Epithelial cell of esophagus (primary cell): Measurements from ENCODE around the gene FIBCD1.

ENCODE experiments used
- DNase-seq: peaks from one replicate; pipeline ENCODE4 v3.0.0; 2010; ENCODE audit warnings: low read depth
- H3K4me3 ChIP-seq: 2 replicates; pipeline ENCODE4 v1.5.1; 2011; ENCODE audit warnings: mild to moderate bottlenecking, low read length, control low read depth
- CTCF ChIP-seq: IDR thresholded peaks from 2 replicates; pipeline ENCODE4 v1.5.1; 2011; ENCODE audit warnings: low read depth, mild to moderate bottlenecking, low read length, control low read depth, inconsistent platforms; ENCODE audit not compliant: insufficient read depth; ENCODE audit errors: missing control alignments

Gene FIBCD1

GRCh38 chr9:130945173-130945572, 6.1 kb upstream of the FIBCD1 start:
- no peak for DNase-seq
- TF ChIP-seq CTCF, result no peak
- no peak overlapping the region for H3K4me3 ChIP-seq

GRCh38 chr9:130944510-130945058, 5.5 kb upstream of the FIBCD1 start:
- H3K4me3 ChIP-seq, result no peak overlapping the region
- TF ChIP-seq CTCF, result no peak
- DNase-seq, result no peak

DNA sequence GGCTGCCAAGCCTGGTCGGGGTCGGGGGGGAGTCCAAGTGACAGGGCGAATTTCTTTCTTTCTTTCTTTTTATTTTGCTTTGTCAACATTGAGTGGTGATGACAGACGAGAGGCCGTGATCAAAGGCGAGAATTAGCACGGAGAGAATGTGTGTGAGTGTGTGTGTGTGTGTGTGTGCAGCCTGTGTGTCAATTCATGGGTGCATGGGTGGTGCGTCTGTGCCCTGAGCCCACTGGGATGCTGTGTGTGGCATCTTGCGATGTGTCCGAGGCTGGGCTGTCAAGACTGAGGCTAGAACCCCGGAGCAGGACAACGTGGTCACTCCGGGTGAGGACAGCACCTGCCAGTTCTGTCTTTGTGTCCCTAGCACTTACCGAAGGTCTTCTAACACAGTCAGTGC, 4.7 kb upstream of the FIBCD1 start:
- DNase-seq, result no peak
- no peak overlapping the region for H3K4me3 ChIP-seq
- TF ChIP-seq CTCF, result no peak

GRCh38 chr9:130943221-130943620, 4.2 kb upstream of the FIBCD1 start:
- H3K4me3 ChIP-seq, result no peak overlapping the region
- DNase-seq, result no peak
- TF ChIP-seq CTCF, result no peak

DNA sequence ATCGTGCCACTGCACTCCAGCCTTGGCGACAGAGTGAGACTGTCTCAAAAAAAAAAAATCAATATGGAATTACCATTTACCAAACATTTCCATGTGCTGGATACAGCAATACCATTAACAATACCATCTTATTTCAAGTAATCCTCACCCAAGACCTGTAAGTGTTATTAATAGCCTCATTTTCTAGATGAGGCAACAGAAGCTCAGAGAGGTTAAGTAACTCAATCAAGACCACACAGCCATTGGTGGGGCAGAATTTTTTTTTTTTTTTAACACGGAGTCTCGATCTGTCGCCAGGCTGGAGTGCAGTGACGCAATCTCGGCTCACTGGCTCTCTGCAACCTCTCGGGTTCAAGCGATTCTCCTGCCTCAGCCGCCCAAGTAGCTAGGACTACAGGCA, 3.6 kb upstream of the FIBCD1 start:
- no peak for TF ChIP-seq CTCF
- no peak overlapping the region for H3K4me3 ChIP-seq
- DNase-seq, result no peak

DNA sequence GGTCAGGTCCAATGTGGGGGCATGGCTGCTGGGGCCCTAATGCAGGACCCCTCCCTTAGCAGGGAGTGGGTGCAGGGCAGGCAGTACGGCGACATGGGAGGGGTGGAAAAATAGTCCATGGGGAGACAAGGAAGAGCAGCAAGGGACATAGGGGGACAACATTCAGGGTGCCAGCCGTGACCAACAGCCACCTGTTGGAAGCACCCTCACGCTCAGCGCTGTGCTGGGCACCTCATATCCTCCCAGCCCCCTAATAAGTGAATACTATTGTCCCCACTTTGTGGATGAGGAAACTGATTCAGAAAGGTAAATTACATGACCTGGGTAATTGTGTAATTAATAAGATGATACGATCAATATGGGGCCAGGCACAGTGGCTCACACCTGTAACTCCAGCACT, 3.0 kb upstream of the FIBCD1 start:
- no peak overlapping the region for H3K4me3 ChIP-seq
- TF ChIP-seq CTCF, result no peak
- DNase-seq, result no peak

DNA sequence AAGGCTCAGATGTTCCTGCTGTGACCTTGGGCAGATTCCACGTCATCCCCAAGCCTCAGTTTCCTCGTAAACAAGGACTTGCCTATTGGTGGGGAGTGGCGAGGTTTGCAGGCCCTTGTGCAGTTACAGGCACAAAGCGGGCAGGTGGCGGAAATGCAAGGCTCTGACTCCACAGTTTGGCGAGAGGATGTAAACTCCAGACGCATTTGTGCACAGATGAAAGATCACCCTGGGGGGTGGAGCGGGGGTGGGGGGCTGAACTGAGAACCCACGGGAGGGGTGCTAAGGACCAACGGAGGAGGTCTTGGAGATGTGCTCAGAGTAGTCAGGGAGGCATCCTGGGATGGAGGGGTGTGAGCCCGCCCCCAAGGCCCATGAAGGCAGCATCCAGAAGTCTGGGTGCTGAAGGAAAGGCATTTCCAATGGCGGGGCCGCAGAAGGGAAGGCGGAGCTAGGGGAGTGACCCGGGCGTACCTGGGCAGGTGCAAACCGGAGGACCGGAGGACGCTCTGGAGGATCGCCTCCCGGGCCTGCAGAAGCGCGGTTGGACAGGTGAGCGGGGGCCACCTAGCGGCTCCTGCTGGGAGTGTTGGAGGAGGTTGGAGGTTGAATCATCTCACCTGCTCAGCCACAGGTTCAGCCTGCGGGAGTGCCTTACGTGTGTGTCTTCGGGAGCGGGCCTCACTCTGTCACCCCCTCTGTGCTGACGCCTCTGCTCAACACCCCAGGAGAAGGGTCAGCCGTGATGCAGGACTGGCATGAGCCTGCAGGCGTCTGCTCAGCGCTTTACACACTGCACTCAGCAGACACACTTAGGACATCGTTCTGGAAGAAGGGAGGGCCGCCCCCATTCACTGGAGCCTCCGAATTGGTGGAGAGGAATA, 1.9 kb upstream of the FIBCD1 start:
- H3K4me3 ChIP-seq, result no peak overlapping the region
- DNase-seq, result peak; percentile 95
- peak; percentile 87 for TF ChIP-seq CTCF
